NCI-H774 (cell line): ENCODE results near the gene COX6B2.
"Not testable (repeated sequence)": the region's sequence is repeated elsewhere in the genome, so short reads cannot be mapped to it uniquely, and the experiment has no call there.

Source experiments
- DNase-seq: peaks from one replicate; lab custom pipeline; 2025; lab: John Stamatoyannopoulos, UW

Gene COX6B2, protein sequence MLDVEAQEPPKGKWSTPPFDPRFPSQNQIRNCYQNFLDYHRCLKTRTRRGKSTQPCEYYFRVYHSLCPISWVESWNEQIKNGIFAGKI

DNA sequence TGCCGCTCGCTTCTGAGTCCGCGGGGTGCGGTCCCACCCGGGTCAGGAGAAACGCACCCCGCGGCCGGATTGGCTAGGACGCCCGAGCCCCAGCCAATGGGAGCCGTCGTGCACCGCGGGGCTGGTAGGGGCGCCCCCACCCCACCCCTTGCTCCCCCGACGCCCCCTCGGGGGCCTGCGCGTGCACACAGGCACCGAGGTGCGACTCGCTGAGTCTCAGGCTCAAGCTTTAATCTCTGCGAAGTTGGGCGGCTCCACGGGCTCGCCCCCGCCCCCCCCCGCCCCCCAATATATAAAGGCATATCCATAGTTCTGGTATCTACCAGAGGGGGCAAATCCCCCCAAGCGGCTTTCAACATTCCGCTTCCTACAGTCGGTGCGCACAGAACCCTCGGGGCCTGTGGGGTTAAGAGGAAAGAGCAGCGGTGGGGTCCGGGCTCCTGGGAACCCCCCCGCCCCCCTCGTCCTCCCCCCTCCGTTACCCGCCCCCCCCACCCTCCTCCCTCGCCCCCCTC, at the start of gene COX6B2:
Gene COX6B2 (minus strand): TSS at position 22 of the 515 bp plus-strand sequence. CDS start 198 bp downstream, outside the sequence.
- DNase-seq: no peak

DNA sequence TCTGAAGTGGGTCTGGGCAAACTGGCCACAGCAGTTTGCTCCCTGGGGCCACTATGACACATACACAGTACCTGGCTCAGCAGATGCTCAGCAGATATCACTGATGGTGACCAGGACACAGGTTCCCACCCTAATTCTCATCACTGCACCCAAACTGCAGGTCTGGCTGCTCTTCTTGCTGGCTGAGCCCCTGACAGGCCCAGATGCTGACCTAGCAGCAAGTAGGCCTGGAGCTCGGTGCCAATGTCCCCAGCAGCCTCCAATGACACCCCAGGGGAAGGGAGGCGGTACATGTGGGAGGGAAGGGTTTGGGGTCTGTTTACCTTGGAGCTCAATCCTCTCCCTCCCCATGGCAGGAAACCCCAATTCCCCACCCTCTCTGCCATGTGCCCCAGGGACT, 48.0 kb upstream of the COX6B2 start:
- no peak for DNase-seq

DNA sequence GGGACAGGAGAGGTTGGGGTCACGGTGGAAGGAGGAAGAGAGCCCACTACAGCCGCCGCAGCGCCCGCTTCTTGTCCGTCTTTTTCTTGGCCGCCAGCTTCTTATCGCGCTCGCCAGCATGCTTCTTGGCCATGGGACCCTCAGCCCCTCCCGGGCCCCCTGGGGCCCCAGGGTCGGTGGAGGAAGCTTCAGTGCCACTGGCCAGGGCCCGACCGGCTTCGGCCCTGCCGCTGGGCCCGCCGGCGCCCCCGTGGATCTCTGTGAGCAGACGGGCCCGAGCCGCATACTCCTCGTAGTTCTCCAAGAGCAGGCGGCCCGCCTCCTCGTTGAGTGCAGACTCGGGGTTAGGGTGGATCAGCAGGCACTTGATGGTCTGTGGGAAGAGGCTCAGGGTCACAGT, 46.9 kb upstream of the COX6B2 start:
- DNase-seq: not testable (repeated sequence)

DNA sequence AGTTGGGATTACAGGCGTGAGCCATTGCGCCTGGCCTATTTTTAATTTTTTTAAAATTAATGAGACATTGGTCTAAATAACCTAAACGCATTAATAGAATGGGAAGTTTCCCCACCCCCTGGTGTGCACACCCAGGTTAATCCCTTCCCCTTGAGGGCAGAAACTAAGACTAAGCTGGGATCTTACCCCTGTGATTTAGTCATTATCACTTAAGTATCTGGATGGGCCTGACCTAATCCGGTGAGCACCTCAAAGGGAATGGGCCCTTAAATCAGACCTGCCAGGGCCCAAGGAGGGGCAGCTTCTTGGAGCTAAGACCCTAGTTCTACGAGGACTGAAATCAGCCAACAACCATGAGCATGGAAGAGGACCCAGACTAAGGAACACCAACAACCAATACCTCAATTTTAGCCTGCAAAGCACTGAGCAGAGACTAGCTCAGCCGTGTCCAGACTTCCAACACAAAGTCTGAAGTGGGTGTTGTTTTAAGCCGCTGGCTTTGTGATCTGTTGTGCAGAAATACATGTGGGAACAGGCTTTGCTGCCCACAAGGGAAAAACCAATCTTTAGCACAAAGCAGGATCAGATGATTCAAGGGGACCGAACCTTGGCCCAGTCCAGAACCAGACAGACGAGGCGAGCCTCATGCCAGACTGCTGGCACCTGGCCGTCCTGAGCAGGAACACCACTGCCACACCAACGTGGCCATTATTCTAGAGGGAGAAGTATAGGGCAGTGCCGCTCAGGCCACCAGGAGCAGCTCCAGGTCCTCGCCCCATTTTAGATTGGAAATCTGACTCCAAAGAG, 46.0 kb upstream of the COX6B2 start:
- DNase-seq: no peak

DNA sequence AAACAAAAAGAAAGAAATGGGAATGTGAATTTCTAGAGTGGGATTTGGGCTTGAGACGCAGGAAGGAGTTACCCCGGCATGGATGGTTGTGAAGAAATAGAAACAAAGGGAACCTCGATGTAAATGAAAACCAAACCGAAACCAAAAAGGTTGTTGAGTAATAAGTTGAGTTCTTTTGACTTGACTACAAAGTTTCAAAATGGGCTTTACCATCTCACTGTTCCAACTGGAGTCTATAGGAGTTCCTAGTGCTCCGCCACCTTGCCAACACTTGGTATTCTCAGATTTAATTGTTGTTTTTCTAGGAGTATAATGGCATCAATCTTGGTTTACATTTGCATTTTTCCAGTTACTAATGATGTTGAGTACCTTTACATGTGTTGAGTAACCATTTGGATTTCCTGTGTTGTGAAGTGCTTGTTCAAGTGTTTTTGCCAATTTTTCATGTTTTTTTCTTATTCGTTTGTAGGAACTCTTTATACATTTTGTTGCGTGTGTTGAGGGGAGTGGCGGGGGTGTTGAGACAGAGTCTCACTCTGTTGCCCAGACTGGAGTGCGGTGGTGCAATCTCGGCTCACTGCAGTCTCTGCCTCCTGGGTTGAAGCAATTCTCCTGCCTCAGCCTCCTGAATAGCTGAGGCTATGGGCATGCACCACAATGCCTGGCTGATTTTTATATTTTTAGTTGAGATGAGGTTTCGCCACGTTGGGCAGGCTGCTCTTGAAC, 43.8 kb upstream of the COX6B2 start:
- no peak for DNase-seq

DNA sequence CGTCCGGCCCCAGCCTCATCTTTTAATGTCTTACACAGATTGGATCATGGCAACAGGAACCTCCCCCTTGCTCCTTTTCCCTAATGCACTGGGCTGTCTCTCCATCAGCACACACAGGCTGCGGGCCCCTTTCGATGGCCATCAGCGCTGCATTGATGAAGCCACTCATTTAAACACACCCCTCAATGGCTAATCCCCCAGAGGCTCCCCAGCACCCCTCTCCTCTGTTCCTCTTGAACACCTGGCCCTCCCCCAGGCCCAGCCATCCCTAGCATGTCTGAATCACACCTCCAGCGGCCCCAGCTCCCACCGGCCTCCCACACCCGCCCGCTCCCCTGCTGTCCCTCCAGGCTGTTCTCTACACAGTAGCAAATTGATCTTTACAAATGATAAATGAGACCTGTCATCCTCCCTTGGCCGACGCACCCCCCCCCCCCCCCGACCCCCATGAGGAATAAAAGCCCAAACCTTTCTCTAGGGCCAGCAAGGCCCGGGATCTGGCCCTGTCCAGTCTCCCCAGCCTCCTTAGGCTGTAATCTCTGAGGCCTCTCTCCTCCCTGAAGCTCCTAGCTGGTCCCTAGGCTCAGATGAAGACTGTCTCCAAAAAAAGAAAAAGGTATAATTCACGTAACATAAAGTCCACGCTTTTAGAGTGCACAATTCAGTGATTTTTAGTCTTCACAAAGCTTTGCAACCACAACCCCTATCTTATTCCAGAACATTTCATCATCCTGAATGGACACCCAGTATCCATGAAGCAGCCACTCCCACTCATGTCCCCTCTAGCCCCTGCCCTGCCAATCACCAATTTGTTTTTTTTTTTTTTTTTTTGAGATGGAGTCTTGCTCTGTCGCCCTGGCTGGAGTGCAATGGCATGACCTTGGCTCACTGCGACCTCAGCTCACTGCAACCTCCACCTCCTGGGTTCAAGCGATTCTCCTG, 38.6 kb upstream of the COX6B2 start:
- no peak for DNase-seq

DNA sequence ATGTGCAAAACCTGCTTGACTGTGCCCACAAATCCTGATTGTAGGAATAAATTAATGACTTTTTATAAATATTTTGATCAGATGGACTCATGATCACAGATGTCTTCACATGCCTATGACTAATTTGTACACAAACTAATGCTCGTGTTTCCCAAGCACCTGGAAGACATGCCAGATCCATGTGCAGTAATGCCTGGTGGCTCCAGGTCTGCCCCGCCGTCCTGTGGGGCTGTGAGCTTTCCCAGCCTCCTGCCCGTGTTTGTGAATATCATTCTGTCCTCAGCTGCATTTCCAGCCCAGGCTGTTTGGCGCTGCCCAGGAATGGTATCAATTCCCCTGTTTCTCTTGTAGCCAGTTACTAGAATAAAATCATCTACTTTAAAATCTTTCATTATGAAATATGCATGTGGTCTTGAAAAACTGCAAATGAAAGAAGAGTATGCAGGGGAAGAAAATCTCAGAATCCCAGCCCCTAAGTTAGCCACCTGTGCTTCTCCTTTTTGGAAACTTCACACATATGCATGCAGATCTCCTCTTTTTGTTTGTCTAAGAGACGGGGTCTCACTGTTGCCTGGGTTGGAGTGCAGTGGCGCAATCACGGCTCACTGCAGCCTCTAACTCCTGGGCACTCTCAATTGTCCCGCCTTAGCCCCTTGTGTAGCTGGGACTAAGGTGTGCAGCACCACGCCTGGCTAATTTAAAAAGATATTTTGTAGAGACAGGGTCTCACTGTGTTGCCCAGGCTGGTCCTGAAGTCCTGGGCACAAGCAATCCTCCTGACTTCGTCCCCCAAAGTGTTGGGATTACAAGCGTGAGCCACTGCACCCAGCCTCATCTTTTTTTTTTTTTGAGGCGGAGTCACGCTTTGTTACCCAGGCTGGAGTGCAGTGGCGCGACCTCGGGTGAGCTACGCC, 37.4 kb upstream of the COX6B2 start:
- DNase-seq: no peak

DNA sequence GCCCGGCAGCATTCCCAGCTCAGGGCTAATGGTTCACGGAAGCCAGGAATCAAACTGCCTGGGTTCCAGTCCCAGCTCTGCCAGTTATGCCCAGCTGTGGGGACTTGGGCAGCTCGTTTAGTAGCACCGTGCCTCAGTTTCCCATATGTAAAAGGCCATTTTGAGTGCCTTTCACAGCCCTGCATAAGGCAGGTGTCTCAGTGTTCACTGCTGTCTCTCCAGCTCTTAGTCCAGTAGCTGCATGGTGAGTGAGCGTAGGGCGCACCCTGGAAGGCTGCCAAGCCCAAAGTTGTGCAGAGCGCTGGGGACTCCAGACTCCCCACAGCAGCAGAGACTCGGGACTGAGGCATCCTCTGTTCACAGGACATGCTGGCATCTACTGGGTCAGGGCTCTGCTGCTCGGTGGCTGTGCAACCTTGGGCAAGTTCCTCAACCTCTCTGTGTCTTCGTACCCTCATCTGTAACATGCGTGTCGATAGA, 36.7 kb upstream of the COX6B2 start:
- DNase-seq: no peak

DNA sequence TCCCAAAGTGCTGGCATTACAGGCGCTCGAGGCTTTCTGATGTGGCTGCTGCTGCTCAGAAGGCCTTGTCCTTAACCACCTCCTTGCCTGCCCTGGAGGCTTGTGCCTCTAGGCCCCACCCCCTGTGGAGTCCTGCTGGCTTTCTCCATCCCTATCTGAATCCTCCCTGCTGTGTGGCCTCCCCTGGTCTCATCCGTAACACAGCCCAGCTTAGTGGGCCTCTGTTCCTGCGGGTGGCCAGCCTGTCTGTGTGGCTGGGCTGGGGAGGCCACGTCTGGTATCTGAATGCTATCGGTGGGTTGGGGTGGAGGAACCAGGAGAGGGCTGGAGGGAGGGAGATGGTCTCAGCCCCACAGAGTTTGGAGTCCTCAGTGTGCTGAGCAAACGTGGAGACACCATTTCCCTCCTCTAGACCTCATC, 36.0 kb upstream of the COX6B2 start:
- no peak for DNase-seq

DNA sequence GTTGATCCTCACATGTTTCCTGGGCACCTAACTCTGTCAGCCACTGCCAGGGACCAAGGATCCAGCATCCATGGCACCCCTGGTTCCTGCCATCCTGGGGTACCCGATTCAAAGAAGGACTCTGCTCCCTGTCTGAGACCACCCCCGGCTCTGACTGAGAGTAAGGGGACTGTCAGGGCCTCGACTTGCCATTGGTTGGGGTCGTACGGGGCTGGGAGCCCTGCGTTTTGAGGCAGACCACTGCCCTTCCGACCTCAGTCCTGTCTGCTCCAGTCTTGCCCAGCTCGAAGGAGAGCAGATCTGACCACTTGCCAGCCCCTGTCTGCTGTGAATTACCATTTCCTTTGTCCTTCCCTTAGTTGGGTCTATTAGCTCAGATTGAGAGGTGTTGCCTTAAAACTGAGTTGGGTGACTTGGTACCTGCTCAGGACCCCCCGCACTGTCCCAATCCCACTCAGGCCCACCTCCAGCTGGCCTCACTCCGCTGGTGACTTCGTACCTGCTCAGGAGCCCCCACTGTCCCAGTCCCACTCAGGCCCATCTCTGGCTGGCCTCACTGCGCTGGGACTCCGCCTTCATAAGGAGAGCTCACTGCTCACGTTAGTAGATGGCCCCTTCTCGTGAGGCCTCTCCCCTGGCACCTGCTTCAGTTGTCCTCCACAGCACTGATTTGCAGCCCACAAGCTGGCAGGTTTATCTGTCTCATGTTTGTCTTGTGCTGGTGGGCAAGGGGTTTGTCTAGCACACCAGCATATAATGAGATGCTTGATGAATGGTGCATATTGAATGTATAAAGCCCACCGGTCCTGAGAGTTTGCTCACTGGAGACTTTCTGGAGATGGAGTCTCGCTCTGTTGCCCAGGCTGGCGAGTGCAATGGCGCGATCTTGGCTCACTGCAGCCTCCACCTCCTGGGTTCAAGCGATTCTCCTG, 35.1 kb upstream of the COX6B2 start:
- DNase-seq: no peak

DNA sequence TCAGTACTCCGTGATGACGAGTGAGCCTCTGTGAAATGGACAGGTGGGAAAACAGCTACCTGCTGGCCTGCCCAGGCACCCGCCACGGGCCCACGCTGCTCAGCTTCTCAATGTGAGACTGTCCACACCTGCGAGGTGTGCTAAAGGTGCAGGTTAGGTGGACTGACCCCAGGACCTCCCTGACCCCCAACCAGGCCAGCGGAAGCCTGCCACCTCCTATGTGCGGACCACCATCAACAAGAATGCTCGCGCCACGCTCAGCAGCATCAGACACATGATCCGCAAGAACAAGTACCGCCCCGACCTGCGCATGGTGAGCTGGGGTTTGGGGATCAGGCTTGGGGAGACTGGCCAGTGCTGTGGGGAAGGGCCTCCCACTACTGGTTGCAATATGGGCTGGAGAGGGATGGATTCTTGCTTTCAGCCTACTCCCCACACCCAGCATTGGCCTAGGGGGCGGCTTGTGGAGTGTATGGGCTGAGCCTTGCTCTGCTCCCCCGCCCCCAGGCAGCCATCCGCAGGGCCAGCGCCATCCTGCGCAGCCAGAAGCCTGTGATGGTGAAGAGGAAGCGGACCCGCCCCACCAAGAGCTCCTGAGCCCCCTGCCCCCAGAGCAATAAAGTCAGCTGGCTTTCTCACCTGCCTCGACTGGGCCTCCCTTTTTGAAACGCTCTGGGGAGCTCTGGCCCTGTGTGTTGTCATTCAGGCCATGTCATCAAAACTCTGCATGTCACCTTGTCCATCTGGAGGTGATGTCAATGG, 33.4 kb upstream of the COX6B2 start:
- no peak for DNase-seq

DNA sequence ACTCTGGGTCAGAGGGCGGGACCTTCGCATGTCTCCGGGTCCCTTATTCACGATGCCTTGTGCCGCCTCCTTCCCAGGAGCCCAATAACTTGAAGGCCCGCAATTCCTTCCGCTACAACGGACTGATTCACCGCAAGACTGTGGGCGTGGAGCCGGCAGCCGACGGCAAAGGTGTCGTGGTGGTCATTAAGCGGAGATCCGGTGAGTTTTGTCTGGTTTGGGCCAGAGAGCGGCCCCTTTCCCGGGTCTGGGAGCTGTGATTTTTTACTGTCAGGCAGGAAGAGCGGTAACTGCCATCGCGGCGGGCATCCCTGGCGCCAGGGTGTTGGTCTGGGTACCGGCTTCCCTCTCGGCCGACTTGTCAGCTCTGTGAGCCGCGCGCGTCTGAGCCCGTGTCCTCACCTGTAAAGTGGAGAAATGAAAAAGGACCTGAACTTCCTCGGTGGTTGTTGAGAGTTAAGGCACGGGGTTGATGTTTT, 32.0 kb upstream of the COX6B2 start:
- no peak for DNase-seq

DNA sequence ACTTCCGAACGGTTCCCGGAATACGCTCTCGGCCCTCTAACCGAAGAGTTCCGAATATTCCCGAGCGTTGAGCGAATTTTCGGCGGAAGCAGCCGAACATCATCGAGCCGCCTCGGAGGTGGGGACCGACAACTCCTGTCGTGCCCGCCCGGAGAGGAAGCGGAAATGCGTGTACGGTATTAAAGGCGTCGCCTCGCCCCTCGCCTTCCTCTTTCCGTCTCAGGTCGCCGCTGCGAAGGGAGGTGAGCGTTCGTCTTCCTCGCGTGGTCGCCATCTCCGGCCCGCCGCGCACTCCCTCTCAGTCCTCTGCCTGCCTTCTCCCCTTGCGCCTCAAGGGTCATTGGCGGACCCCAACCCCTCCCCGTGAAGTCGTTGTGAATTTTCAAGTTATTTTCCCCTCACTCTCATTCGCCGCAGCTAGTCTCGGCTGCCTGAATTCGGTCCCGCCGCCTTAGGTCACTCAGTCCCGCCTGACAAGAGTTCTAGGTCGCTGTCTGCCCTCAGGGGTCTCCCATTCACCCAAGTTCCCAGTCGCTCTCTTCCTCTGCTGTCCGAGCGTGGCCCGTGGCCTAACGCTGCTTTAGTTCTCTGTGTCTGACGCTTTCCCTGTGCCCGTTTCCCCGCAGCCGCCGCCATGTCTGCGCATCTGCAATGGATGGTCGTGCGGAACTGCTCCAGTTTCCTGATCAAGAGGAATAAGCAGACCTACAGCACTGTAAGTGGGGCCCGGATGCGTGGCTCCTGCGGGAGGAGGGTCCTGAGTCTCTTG, 31.4 kb upstream of the COX6B2 start, which contains the start of gene RPL28:
Gene RPL28 (plus strand): TSS at position 209 of the 769 bp plus-strand sequence. CDS start 426 bp downstream, at position 635.
- DNase-seq: peak; percentile 98

DNA sequence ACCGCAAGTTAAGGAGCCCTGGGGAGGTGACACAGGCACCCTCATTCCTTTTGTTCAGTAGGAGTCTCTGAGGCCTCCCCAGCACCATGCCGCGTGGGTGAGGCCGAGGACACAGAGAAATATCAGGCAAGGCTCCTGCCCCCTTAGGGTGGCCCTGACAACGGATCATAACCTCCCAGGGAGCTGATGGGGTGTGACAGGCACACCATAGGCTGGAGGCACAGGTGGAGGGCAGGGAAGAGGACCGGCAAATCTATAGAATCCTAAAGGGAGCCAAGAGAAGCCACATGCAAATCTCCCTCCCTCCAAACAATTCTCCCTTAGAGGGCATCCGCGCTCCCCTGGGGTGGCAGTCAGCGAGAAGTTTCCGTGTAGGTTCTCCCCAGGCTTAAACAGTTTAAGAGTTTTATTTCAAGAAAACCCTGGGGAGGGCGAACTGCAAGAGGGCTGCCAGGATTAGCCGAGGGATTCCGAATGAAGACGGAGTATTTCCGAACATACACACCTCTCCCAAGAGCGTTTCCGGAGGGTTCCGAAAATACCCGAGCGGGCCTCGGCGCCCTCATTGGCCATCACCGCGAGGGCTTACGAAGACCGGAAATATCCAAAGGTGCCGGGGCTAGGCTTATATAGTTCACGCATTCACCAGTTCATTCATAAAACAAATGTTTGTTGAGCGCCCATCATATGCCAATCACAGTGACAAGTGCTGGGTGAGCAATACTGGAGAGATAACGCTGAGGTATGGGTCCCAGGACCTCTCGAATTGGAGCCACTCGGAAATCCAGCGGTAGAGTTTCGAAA, 30.6 kb upstream of the COX6B2 start:
- peak; percentile 92 for DNase-seq

DNA sequence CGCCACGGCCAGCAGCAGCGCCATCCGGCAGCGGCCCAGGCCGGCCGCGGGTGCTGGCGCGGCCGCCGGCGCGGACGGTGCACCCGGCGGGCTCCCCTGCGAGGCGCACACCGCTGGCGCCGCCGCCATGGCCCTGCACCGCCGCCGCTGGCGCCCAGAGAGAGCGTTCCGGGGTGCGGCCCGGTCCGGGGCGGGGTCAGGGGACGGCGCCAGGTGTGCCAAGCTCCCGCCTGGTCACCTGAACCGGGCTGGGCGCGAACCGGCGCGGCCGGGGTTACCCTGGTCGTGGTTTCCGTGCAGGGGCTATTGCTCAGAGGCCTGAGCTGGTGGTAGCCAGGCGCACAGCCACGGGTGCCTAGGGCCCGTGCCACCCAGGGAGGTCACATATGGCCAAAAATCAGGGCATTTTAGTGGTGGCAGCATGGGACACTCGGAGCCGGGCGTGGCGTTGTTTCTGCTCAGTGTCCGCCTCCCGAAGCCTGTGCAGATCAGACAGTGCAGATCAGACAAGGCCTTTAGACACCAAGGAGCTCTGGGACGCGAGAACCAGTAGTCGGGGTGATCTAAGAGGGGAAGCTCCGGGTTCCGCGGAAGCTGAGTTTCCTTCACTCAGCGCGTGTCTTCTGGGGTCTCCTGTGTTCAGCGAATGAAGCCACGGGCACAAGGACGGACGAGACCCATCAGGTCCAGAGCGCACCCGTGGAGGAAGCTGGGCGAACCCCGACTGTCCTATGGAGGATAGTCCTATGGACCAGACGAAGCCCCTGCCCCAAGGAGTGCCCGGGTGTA, 29.8 kb upstream of the COX6B2 start, which contains the start of gene TMEM238:
Gene TMEM238 (minus strand): TSS at position 162 of the 789 bp plus-strand sequence. CDS start 33 bp downstream, at position 129.
- DNase-seq: peak; percentile 45
